ENCODE data around the gene TPO. TPM values are rescaled to one million over a fixed set of nuclear protein-coding genes. Genes with fewer than 3 reads are reported as not detected.

TPO gene
- total RNA-seq, 4 donors from 2014 or later: 4,215 to 7,965 (median 5,966) TPM

GRCh38 chr2:1370461-1370860 lies 42.8 kb upstream of the TPO start:
- intact Hi-C loops (cut with DNase I): no loop called here
- no peak for DNase-seq
- Histone ChIP-seq H3K4me1 (peaks cover 9 to 10% of the 10 kb centered on the region in 2 donors), H3K9me3 (no peaks in the 10 kb centered on the region), H3K4me3 (replicated peaks in 1 of 3) (no peak overlapping the region), H3K36me3 (no peaks in the 10 kb centered on the region), H3K27me3 (no peaks in the 10 kb centered on the region), H3K27ac (no peak overlapping the region)
- 80 to 81% methylated on average over 4 of the region's 4 CpGs for WGBS, 2 donors
- TF ChIP-seq CTCF (IDR thresholded peaks at IDR 0.05) (no peak), POLR2A (IDR thresholded peaks at IDR 0.05) (no peak)

GRCh38 chr2:1371082-1371481 lies 42.2 kb upstream of the TPO start:
- 91 to 92% methylated on average over 11 of the region's 11 CpGs for WGBS, 2 donors
- Histone ChIP-seq H3K9me3 (no peaks in the 10 kb centered on the region), H3K36me3 (no peaks in the 10 kb centered on the region), H3K4me1 (peaks cover 3 to 5% of the 10 kb centered on the region in 2 donors), H3K27ac (no peak overlapping the region), H3K27me3 (no peaks in the 10 kb centered on the region), H3K4me3 (replicated peaks in 1 of 3) (no peak overlapping the region)
- intact Hi-C loops (cut with DNase I): no loop called here
- no peak for DNase-seq
- TF ChIP-seq POLR2A (IDR thresholded peaks at IDR 0.05) (no peak), CTCF (IDR thresholded peaks at IDR 0.05) (no peak)

GRCh38 chr2:1373830-1374229 lies 39.4 kb upstream of the TPO start:
- Histone ChIP-seq H3K27ac (no peak overlapping the region), H3K4me1 (peaks cover 0 to 8% of the 10 kb centered on the region in 2 donors), H3K4me3 (replicated peaks in 1 of 3) (no peak overlapping the region), H3K27me3 (no peaks in the 10 kb centered on the region), H3K9me3 (no peaks in the 10 kb centered on the region), H3K36me3 (no peaks in the 10 kb centered on the region)
- WGBS, 2 donors: 89 to 91% methylated on average over 12 of the region's 12 CpGs
- TF ChIP-seq CTCF (IDR thresholded peaks at IDR 0.05) (no peak), POLR2A (IDR thresholded peaks at IDR 0.05) (no peak)
- intact Hi-C loops (cut with DNase I): no loop called here
- DNase-seq: no peak

GRCh38 chr2:1374287-1374686 lies 39.0 kb upstream of the TPO start:
- peaks cover 4 to 13% of the 10 kb centered on the region in 2 donors for H3K4me1 ChIP-seq
- no peaks in the 10 kb centered on the region for H3K9me3 ChIP-seq
- DNase-seq: no peak
- H3K27me3 ChIP-seq: no peaks in the 10 kb centered on the region
- no peaks in the 10 kb centered on the region for H3K36me3 ChIP-seq
- no peak overlapping the region for H3K4me3 ChIP-seq (replicated peaks in 1 of 3)
- 83 to 85% methylated on average over 11 of the region's 11 CpGs for WGBS, 2 donors
- intact Hi-C loops (cut with DNase I): no loop called here
- no peak overlapping the region for H3K27ac ChIP-seq
- TF ChIP-seq POLR2A (IDR thresholded peaks at IDR 0.05): no peak
- TF ChIP-seq CTCF (IDR thresholded peaks at IDR 0.05): no peak

GRCh38 chr2:1375794-1376193 lies 37.5 kb upstream of the TPO start:
- Histone ChIP-seq H3K9me3 (no peaks in the 10 kb centered on the region), H3K27ac (no peak overlapping the region), H3K4me3 (replicated peaks in 1 of 3) (no peak overlapping the region), H3K4me1 (peaks cover 6 to 15% of the 10 kb centered on the region in 2 donors), H3K36me3 (no peaks in the 10 kb centered on the region), H3K27me3 (no peaks in the 10 kb centered on the region)
- no peak for DNase-seq
- intact Hi-C loops (cut with DNase I): no loop called here
- WGBS, 2 donors: 88 to 94% methylated on average over 14 of the region's 14 CpGs
- TF ChIP-seq CTCF (IDR thresholded peaks at IDR 0.05) (no peak), POLR2A (IDR thresholded peaks at IDR 0.05) (no peak)

All from thyroid gland (tissue), 4 donors.